Heart right ventricle (tissue), 16 donors: ENCODE measurements around the gene RCOR3. TPM values are rescaled to one million over a fixed set of nuclear protein-coding genes. Genes with fewer than 3 reads are reported as not detected.

Experiments used
- ATAC-seq, 8 donors: fragments of 200-7000 bp; cut with Tn5 transposase; one replicate each; pipeline ENCODE4 v1.9.1; 2020; ENCODE audit warnings: mild to moderate bottlenecking in 8 of 8, moderate library complexity in 8 of 8, moderate number of reproducible peaks in 1 of 8
- DNase-seq, 2 donors: peaks; one replicate each; pipeline ENCODE4 v3.0.0-alpha.2; 2020
- H3K27ac ChIP-seq, 10 donors: fragments of 200-600 bp; sonication (generic) in 2 of 10; one replicate each; pipeline versions ENCODE4 v1.5.0 to v1.8.0; 2020 to 2022; ENCODE audit warnings: mild to moderate bottlenecking in 3 of 10
- H3K27me3 ChIP-seq, 7 donors: fragments of 200-600 bp; one replicate each; pipeline ENCODE4 v1.8.0; 2021 to 2022; ENCODE audit warnings: mild to moderate bottlenecking in 2 of 7
- H3K36me3 ChIP-seq, 9 donors: fragments of 200-600 bp; sonication (generic) in 1 of 9; one replicate each; pipeline versions ENCODE4 v1.5.0 to v1.8.0; 2020 to 2022; ENCODE audit warnings: mild to moderate bottlenecking in 2 of 9
- H3K4me1 ChIP-seq, 9 donors: fragments of 200-600 bp; sonication (generic) in 1 of 9; one replicate each; pipeline versions ENCODE4 v1.5.0 to v1.8.0; 2020 to 2022; ENCODE audit warnings: mild to moderate bottlenecking in 4 of 9
- H3K4me3 ChIP-seq, 10 donors: fragments of 200-600 bp; sonication (generic) in 2 of 10; one replicate each; pipeline versions ENCODE4 v1.5.0 to v1.8.0; 2020 to 2022; ENCODE audit warnings: mild to moderate bottlenecking in 7 of 10, moderate library complexity in 2 of 10
- H3K9me3 ChIP-seq, 11 donors: fragments of 200-600 bp in 10 of 11; sonication (generic) in 2 of 11; one replicate each; pipeline versions ENCODE4 v1.5.0 to v1.8.0; 2013 to 2022; ENCODE audit warnings: mild to moderate bottlenecking in 2 of 11, control low read depth in 1 of 11, moderate library complexity in 1 of 11
- CTCF ChIP-seq, 9 donors: fragments of 200-600 bp; sonication (generic) in 2 of 9; IDR thresholded peaks; one replicate each; pipeline versions ENCODE4 v1.5.0 to v1.8.0; 2021 to 2022; ENCODE audit warnings: antibody characterized with exemption in 9 of 9, mild to moderate bottlenecking in 5 of 9, moderate library complexity in 1 of 9
- WGBS, 2 donors: extraction: QIAGEN DNeasy Blood & Tissue Kit; methylation state at CpG; one replicate each; pipeline ENCODE4 v1.1.7; 2013; ENCODE audit warnings: inconsistent platforms in 1 of 2; 5-methylcytosine and 5-hydroxymethylcytosine counted together
- intact Hi-C, 10 donors: fragments of 100-400 bp; cut with DNase I; formaldehyde crosslinking; loops; one replicate each; pipeline versions ENCODE4 v1.11.1 to v1.14.2; 2022
- polyA plus RNA-seq, 2 donors: library from polyadenylated mRNA; stranded (reverse); fragments of 200-250 nt; gene quantifications; one replicate each; pipeline ENCODE4 v1.2.3, GENCODE V29; 2013
- total RNA-seq, 10 donors: library from RNA; stranded (reverse); fragmentation: NEBNext Ultra II Directional in 3 of 10; extraction: Animal tissue kit (Norgen Biotek cat#: 25700) in 3 of 10; gene quantifications; one replicate each; pipeline versions ENCODE4 v1.2.1 to v1.2.4, GENCODE V29; 2021 to 2023
- donor health status: Arrhythmogenic right ventricular cardiomyopathy.
- donor health status: ischemic (EF 13 %, LVEDD 7.1; RV severe dilation, severe dysfunction).
- donor health status: healthy with polysubstance abuse.
- donor health status: DM: no; HTN: yes; CAD: no.
- donor health status: DM: no; HTN: no; CAD: no.
- donor health status: ischemic (EF 25% LVEDD 6.9; RV normal size, moderate dysfunction).
- donor health status: ischemic (EF 25% LVEDD 5.7; RV mildly dilated, moderate dysfunction).
- donor health status: healthy.
- donor health status: DM: yes; HTN: yes; CAD: no.
- donor health status: Ischemic cardiomyopathy.
- donor health status: ischemic (EF 35%, LVEDD 5.7; RV mildly dilated, moderate dysfunction).
- donor health status: nonischemic (EF 11% LVEDD 7.7; RV severe dilation, severe dysfunction).
- donor health status: DM: yes; HTN: yes; CAD: no.
- donor health status: PGD.
- donor health status: ischemic (EF 29% LVEDD 5.4; RV normal size, mild dysfunction).
- donor health status: nonischemic (EF 23%, LVEDD 6.1; RV moderate dilation, normal function).

RCOR3 gene
- total and polyA plus RNA-seq, 12 donors = 17.7 to 65.5 (median 50.1) TPM

GRCh38 chr1:211356723-211357407, 97.7 kb downstream of the RCOR3 start:
- ATAC-seq (peak in 1 of 8 donors; percentile 31), DNase-seq (no peak)
- Histone ChIP-seq H3K4me1 (peaks cover 0 to 14% (median 0%) of the 10 kb centered on the region in 9 donors), H3K27ac (no peak overlapping the region), H3K4me3 (no peak overlapping the region), H3K27me3 (no peaks in the 10 kb centered on the region), H3K9me3 (peaks cover 0 to 7% (median 0%) of the 10 kb centered on the region in 11 donors), H3K36me3 (peaks cover 0 to 61% (median 0%) of the 10 kb centered on the region in 9 donors)
- intact Hi-C loops = no loop called here
- whole genome bisulfite sequencing, 2 donors = 73 to 84% methylated on average over 5 of the region's 5 CpGs
- no peak for TF ChIP-seq CTCF (IDR thresholded peaks at IDR 0.05)

- no peaks in the 10 kb centered on the region for H3K27me3 ChIP-seq
- H3K27ac ChIP-seq = no peak overlapping the region
- H3K4me3 ChIP-seq = no peak overlapping the region
- no peak for ATAC-seq
- no peak for TF ChIP-seq CTCF (IDR thresholded peaks at IDR 0.05)
- no peaks in the 10 kb centered on the region for H3K9me3 ChIP-seq
- DNase-seq = no peak
- intact Hi-C loops = no loop called here
- peaks cover 0 to 74% (median 0%) of the 10 kb centered on the region in 9 donors for H3K36me3 ChIP-seq
- 99 to 100% methylated on average over 1 of the region's 1 CpG for WGBS, 2 donors
- peaks cover 0 to 4% (median 0%) of the 10 kb centered on the region in 9 donors for H3K4me1 ChIP-seq
Measured at GRCh38 chr1:211358685-211359084, 99.5 kb downstream of the RCOR3 start.

GRCh38 chr1:211359876-211360275, 100.7 kb downstream of the RCOR3 start:
- no peak for ATAC-seq
- H3K4me3 ChIP-seq = no peak overlapping the region
- H3K27me3 ChIP-seq = no peaks in the 10 kb centered on the region
- no peaks in the 10 kb centered on the region for H3K9me3 ChIP-seq
- no peak for DNase-seq
- peaks cover 0 to 71% (median 0%) of the 10 kb centered on the region in 9 donors for H3K36me3 ChIP-seq
- H3K4me1 ChIP-seq = peaks cover 0 to 3% (median 0%) of the 10 kb centered on the region in 9 donors
- TF ChIP-seq CTCF (IDR thresholded peaks at IDR 0.05) = no peak
- intact Hi-C loops = no loop called here
- WGBS, 2 donors = 78 to 83% methylated on average over 3 of the region's 3 CpGs
- no peak overlapping the region for H3K27ac ChIP-seq

- ATAC-seq (no peak), DNase-seq (no peak)
- 90 to 100% methylated on average over 1 of the region's 1 CpG for WGBS, 2 donors
- no peaks in the 10 kb centered on the region for H3K9me3 ChIP-seq
- intact Hi-C loops = no loop called here
- peaks cover 0 to 3% (median 0%) of the 10 kb centered on the region in 9 donors for H3K4me1 ChIP-seq
- no peaks in the 10 kb centered on the region for H3K27me3 ChIP-seq
- no peak overlapping the region for H3K4me3 ChIP-seq
- H3K36me3 ChIP-seq = peaks cover 0 to 76% (median 0%) of the 10 kb centered on the region in 9 donors
- TF ChIP-seq CTCF (IDR thresholded peaks at IDR 0.05) = no peak
- H3K27ac ChIP-seq = no peak overlapping the region
Measured at GRCh38 chr1:211361202-211361601, 102.0 kb downstream of the RCOR3 start.

Other genes starting within 250 kb of the RCOR3 start
- under 1 TPM in 1 of 10 donors, not detected in 9; 0.09 TPM for gene KCNH1, start 125.2 kb upstream of the RCOR3 start, total RNA-seq
- not detected for gene KCNH1, start 125.2 kb upstream of the RCOR3 start, polyA plus RNA-seq
- 1 to 10 TPM; 1.3 to 4.6 (median 1.8) TPM for gene TRAF5, start 67.5 kb downstream of the RCOR3 start, total RNA-seq
- 1 to 10 TPM; 1.9 to 5.5 TPM for gene TRAF5, start 67.5 kb downstream of the RCOR3 start, polyA plus RNA-seq
- not detected for gene RD3, start 232.8 kb downstream of the RCOR3 start, total RNA-seq
- under 1 TPM in 1 of 2 donors, not detected in 1; 0.09 TPM for gene RD3, start 232.8 kb downstream of the RCOR3 start, polyA plus RNA-seq